Calu3 (cell line): Measurements from ENCODE around the gene KREMEN1. TPM values are rescaled to one million over a fixed set of nuclear protein-coding genes. Genes with fewer than 3 reads are reported as not detected.
"Not testable (repeated sequence)": the region's sequence is repeated elsewhere in the genome, so short reads cannot be mapped to it uniquely, and the experiment has no call there.

Experiments used
- BruUV-seq: library from RNA; stranded (reverse); fragments of 400-500 nt; replicated peaks from 2 replicates; lab custom pipeline; 2021; lab: Mats Ljungman, UMichigan
- CTCF ChIA-PET: fragments of 300-600 bp; sonication (Branson Sonifier 250); formaldehyde crosslinking; loops from one replicate; lab custom pipeline; 2022; ENCODE audit warnings: antibody characterized with exemption; lab: Charles Lee
- DNase-seq: peaks from one replicate; pipeline ENCODE4 v3.0.0; 2022
- H3K27ac Mint-ChIP-seq: one replicate; pipeline ENCODE4 v1.8.0; 2022; ENCODE audit warnings: mixed read lengths; ENCODE audit not compliant: unreplicated experiment
- H3K27me3 Mint-ChIP-seq: one replicate; pipeline ENCODE4 v1.8.0; 2022; ENCODE audit warnings: mixed read lengths; ENCODE audit not compliant: unreplicated experiment
- H3K36me3 Mint-ChIP-seq: one replicate; pipeline ENCODE4 v1.8.0; 2022; ENCODE audit warnings: mild to moderate bottlenecking, moderate library complexity, mixed read lengths; ENCODE audit not compliant: insufficient read depth, unreplicated experiment
- H3K4me1 Mint-ChIP-seq: one replicate; pipeline ENCODE4 v1.8.0; 2022; ENCODE audit warnings: mild to moderate bottlenecking, low read depth, mixed read lengths; ENCODE audit not compliant: unreplicated experiment
- H3K4me3 Mint-ChIP-seq: one replicate; pipeline ENCODE4 v1.8.0; 2022; ENCODE audit warnings: mild to moderate bottlenecking, low read depth, moderate library complexity, mixed read lengths; ENCODE audit not compliant: unreplicated experiment
- H3K9me3 Mint-ChIP-seq: one replicate; pipeline ENCODE4 v1.8.0; 2022; ENCODE audit warnings: low read depth, mixed read lengths; ENCODE audit not compliant: unreplicated experiment
- CTCF ChIP-seq: fragments of 200-600 bp; IDR thresholded peaks from one replicate; pipeline ENCODE4 v1.8.0; 2022; ENCODE audit warnings: antibody characterized with exemption; ENCODE audit not compliant: unreplicated experiment
- intact Hi-C: fragments of 100-400 bp; cut with micrococcal nuclease; formaldehyde crosslinking; loops from one replicate; pipeline ENCODE4 v1.10.0; 2022; ENCODE audit not compliant: unreplicated experiment
- total RNA-seq: library from RNA; stranded (reverse); gene quantifications from 2 replicates; pipeline ENCODE4 v1.2.3, GENCODE V29; 2022

The KREMEN1 gene
- total RNA-seq, 1 experiment from 2014 or later, result 2.8 TPM

- BruUV-seq, result no TSS peak
- Mint-ChIP-seq H3K4me1 (peaks cover 47% of the 10 kb centered on the region), H3K27me3 (no peaks in the 10 kb centered on the region), H3K27ac (peak overlapping the region; percentile 44), H3K36me3 (peaks cover 18% of the 10 kb centered on the region), H3K9me3 (no peaks in the 10 kb centered on the region), H3K4me3 (no peak overlapping the region)
- no peak for DNase-seq
- TF ChIP-seq CTCF, result no peak
- intact Hi-C loops, result no loop called here
- CTCF ChIA-PET, result interaction anchor here (0.6 to 3.9 kb wide), 3 partner anchors 181 to 499 kb away, joined by 3 to 42 read pairs (median 4); no protein-coding TSS in a partner anchor
These were observed 35.4 kb upstream of the KREMEN1 start for GRCh38 chr22:29037340-29037932.

DNA sequence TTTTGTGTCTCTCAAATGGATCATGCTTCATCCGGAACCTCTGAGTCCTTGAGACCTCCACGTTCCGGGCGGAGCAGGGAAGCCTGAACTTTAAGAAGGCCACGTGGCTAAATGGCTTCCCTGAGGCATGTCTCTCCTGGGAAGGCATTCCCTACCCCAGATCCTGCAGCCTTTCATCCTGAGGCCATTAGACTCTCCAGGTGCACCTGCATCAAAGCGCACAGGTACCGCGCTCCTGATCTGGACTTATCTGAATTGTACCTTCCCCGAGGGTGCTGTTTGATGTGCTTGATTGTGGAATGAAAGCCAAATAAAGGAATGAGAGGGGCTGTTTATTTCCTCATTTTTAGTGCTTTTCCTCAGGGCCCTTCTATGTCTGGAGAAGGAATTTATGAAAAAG, 33.7 kb upstream of the KREMEN1 start:
- no peaks in the 10 kb centered on the region for H3K9me3 Mint-ChIP-seq
- intact Hi-C loops, result no loop called here
- H3K27ac Mint-ChIP-seq, result no peak overlapping the region
- H3K4me1 Mint-ChIP-seq, result peaks cover 42% of the 10 kb centered on the region
- TF ChIP-seq CTCF, result no peak
- no TSS peak for BruUV-seq
- H3K27me3 Mint-ChIP-seq, result no peaks in the 10 kb centered on the region
- peaks cover 15% of the 10 kb centered on the region for H3K36me3 Mint-ChIP-seq
- no peak overlapping the region for H3K4me3 Mint-ChIP-seq
- CTCF ChIA-PET, result interaction anchor here (0.6 to 3.9 kb wide), 6 partner anchors 15 to 220 kb away, joined by 3 to 42 read pairs (median 4); no protein-coding TSS in a partner anchor
- no peak for DNase-seq

DNA sequence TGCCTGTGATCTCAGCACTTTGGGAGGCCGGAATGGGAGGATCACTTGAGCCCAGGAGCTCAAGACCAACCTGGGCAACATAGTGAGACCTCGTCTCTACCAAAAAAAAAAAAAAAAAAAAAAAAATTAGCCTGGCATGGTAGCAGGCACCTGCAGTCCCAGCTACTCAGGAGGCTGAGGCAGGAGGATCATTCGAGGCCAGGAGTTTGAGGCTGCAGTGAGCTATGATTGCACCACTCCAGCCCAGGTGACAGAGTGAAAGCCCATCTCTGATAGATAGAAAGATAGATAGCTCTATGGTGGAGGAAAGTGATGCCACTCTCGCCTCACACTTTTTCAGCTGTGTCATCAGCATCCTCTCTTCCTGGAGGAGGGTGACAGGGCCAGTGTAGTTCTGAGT, 33.2 kb upstream of the KREMEN1 start:
- H3K36me3 Mint-ChIP-seq, result peaks cover 20% of the 10 kb centered on the region
- DNase-seq, BruUV-seq, H3K9me3 Mint-ChIP-seq, H3K4me3 Mint-ChIP-seq, H3K27ac Mint-ChIP-seq, H3K27me3 Mint-ChIP-seq: not testable (repeated sequence)
- intact Hi-C loops, result loop anchor here (1.0 to 2.0 kb wide), 2 partner anchors 184 to 439 kb away; no protein-coding TSS in a partner anchor
- CTCF ChIA-PET, result interaction anchor here (0.6 to 3.9 kb wide), 6 partner anchors 16 to 221 kb away, joined by 3 to 42 read pairs (median 4); no protein-coding TSS in a partner anchor
- H3K4me1 Mint-ChIP-seq, result peaks cover 42% of the 10 kb centered on the region

GRCh38 chr22:29040385-29041275, 32.2 kb upstream of the KREMEN1 start:
- TF ChIP-seq CTCF, result peak; percentile 82
- peaks cover 23% of the 10 kb centered on the region for H3K36me3 Mint-ChIP-seq

More at GRCh38 chr22:29040385-29041275, 32.2 kb upstream of the KREMEN1 start:
- intact Hi-C loops, result loop anchor here (1.0 to 2.0 kb wide), 2 partner anchors 185 to 440 kb away; no protein-coding TSS in a partner anchor
- BruUV-seq, result no TSS peak
- H3K4me3 Mint-ChIP-seq, result no peak overlapping the region
- no peak overlapping the region for H3K27ac Mint-ChIP-seq
- no peaks in the 10 kb centered on the region for H3K9me3 Mint-ChIP-seq
- peak; percentile 72 for DNase-seq
- H3K4me1 Mint-ChIP-seq, result peaks cover 43% of the 10 kb centered on the region
- CTCF ChIA-PET, result interaction anchor here (0.5 to 3.9 kb wide), 22 partner anchors 9 to 1011 kb away, joined by 3 to 42 read pairs (median 3); partner anchors contain the start of gene ZNRF3
- no peaks in the 10 kb centered on the region for H3K27me3 Mint-ChIP-seq
